Stimulated activated CD8-positive, alpha-beta memory T cell treated with anti-CD3 and anti-CD28 coated beads, Interleukin-12 subunit alpha, Interleukin-12 subunit beta, amount 100 ng/mL, for 4 hours (primary cell): ENCODE measurements around the gene CCN6.

ENCODE experiments used
- DNase-seq: peaks from one replicate; pipeline ENCODE4 v3.0.0-alpha.2; 2020; ENCODE audit warnings: low read depth

The CCN6 gene

DNA sequence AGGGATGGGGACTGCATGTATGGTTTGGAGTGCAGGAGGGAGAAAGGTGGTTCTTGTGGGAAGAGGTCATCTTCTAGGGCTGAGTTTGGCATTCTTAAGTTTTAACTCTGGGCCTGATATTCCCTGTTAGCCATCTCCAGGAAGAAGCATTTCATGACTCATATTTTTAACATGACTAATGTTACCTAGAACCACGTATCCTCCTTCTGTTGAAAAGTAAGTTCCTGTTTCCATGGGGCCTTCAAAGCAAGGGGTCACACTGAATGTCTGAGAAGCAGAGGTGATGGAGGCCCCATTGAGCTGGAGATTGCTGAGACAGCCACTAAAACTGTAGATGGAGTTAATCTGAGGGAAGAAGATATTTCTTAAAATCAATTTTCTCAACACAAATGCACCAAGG lies 63.6 kb downstream of the CCN6 start:
- DNase-seq, result no peak

DNA sequence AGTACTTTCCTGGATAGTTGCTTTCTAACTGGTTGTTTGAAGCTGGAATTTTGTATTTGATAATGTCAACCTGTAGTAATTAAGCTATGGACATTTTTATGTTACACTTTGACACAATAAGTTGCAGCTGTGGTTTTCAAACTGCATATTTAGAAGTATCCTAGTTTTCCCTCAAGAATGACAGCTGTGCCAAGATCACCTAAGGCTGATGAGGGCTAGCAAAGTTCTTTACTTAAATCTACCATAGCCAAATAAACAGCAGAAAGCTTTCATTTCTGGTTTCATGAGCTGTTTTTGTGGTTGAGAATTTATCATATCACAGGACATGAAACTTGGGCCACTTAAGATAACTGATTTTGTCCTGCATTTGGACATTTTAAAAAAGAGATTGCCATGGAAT lies 64.1 kb downstream of the CCN6 start:
- no peak for DNase-seq
